ENCODE data around the gene COX7B. TPM values are rescaled to one million over a fixed set of nuclear protein-coding genes. Genes with fewer than 3 reads are reported as not detected.
A peak's percentile ranks its signal among the peaks of the same experiment; 100 is the strongest.

COX7B gene
- total and polyA plus RNA-seq, 10 of the 15 experiments (the other 5 are each of a cell fraction or from before 2014, with no cell fraction given) = 331 to 2,070 (median 987) TPM

- TF ChIP-seq CTCF (IDR thresholded peaks at IDR 0.05 in 2 of 3, conservative IDR thresholded peaks at IDR 0.05 in 1 of 3; ENCODE audit: control insufficient read depth in 2 of 3, extremely low read depth in 1 of 3, insufficient read depth in 1 of 3, low read depth in 3 of 3, low read length in 3 of 3) (peak; percentile 35 to 54 (median 41); a peak in 4 of 6 replicates), RBBP5 (conservative IDR thresholded peaks at IDR 0.05) (no peak), PBX3 (IDR thresholded peaks at IDR 0.05; ENCODE audit: insufficient replicate concordance, low read depth, low read length) (no peak), TAF1 (IDR thresholded peaks at IDR 0.05; ENCODE audit: borderline replicate concordance, low read depth, low read length) (peak; percentile 90), PML (IDR thresholded peaks at IDR 0.05; ENCODE audit: low read length) (no peak), FOXM1 (IDR thresholded peaks at IDR 0.05; ENCODE audit: low read depth, low read length) (no peak), ZBTB4 (CRISPR knock-in tag; IDR thresholded peaks at IDR 0.05) (no peak), ATF7 (IDR thresholded peaks at IDR 0.05; ENCODE audit: low read depth) (peak; percentile 95), DPF2 (IDR thresholded peaks at IDR 0.05) (no peak), NFIC (IDR thresholded peaks at IDR 0.05; ENCODE audit: low read depth, low read length) (no peak), ZBED1 (IDR thresholded peaks at IDR 0.05; ENCODE audit: borderline replicate concordance) (no peak), NKRF (conservative IDR thresholded peaks at IDR 0.05) (0 out of 2 replicates have a peak, but pooled peaks have one; percentile 21), YY1 (IDR thresholded peaks at IDR 0.05; ENCODE audit: low read depth, low read length) (peak; percentile 93), MAX (IDR thresholded peaks at IDR 0.05; ENCODE audit: low read depth, low read length) (no peak), SIX5 (IDR thresholded peaks at IDR 0.05; ENCODE audit: low read depth, low read length, severe bottlenecking) (peak; percentile 85), ATF2 (IDR thresholded peaks at IDR 0.05; ENCODE audit: low read length) (peak; percentile 96), CHD2 (IDR thresholded peaks at IDR 0.05; ENCODE audit: borderline replicate concordance, low read depth, low read length) (peak; percentile 99)
These were observed at the start of gene COX7B (continued) for GRCh38 chrX:77899081-77899828.

Measured in GM12878 (cell line).